ENCODE data around the gene ITGAV. TPM values are rescaled to one million over a fixed set of nuclear protein-coding genes. Genes with fewer than 3 reads are reported as not detected.

ITGAV gene
- total and polyA plus RNA-seq, 4 donors = 27.9 to 146 (median 88.9) TPM

- no peaks in the 10 kb centered on the region for H3K9me3 ChIP-seq (ENCODE audit: control insufficient read depth, low read length)
- intact Hi-C loops (cut with DNase I) = no loop called here
- DNase-seq (no peak), ATAC-seq (ENCODE audit: low FRiP score) (no peak)
- H3K27me3 ChIP-seq (ENCODE audit: control insufficient read depth in 1 of 2, insufficient read depth in 2 of 2, low read length in 1 of 2) = no peaks in the 10 kb centered on the region
- no peak overlapping the region for H3K27ac ChIP-seq (ENCODE audit: low read depth in 1 of 2, low read length in 2 of 2)
- no peaks in the 10 kb centered on the region for H3K4me1 ChIP-seq (ENCODE audit: control insufficient read depth in 1 of 2, insufficient read depth in 2 of 2, low read length in 2 of 2)
- H3K4me3 ChIP-seq (ENCODE audit: low read length in 2 of 2) = no peak overlapping the region
- H3K36me3 ChIP-seq (ENCODE audit: control insufficient read depth in 1 of 2, insufficient read depth in 2 of 2, low read length in 1 of 2) = no peaks in the 10 kb centered on the region
- WGBS, 2 donors = 93 to 96% methylated on average over 1 of the region's 1 CpG
These were observed 5.8 kb upstream of the ITGAV start for GRCh38 chr2:186584053-186584452.

GRCh38 chr2:186588421-186588820, 1.4 kb upstream of the ITGAV start:
- H3K4me3 ChIP-seq (ENCODE audit: low read length in 2 of 2) = no peak overlapping the region
- 94 to 97% methylated on average over 9 of the region's 9 CpGs for WGBS, 2 donors
- intact Hi-C loops (cut with DNase I) = no loop called here

DNA sequence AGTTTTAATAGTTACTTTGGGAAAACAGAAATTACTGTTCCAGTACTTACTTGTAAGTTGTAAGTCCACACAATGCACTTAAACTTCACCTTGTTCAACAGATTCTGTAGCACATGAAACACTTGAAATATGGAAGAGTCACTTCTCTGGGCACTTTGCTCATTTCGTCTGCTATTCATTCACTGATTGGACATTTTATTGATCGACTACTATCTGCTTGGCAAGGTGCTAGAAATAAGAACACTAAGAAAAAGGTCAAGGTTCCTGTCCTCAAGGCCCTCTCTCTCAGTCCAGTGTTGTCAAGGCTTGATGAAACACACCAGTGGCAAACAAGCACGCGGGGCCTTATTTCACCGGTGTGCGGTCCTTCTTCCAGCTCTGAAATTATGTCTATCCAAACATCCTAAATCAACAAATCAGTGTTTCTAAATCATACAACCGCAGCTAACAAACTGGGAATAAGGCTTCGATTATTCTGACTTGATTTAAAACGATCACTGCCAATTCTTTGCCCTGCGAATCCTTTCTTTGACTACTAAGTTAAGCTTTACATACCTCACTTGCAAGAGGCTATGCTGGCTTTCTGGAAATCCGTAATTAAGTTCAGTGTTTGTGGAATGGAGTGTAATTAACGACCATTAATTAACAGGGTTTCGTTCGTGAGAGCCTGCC, 780 bp upstream of the ITGAV start:
- Histone ChIP-seq H3K27me3 (ENCODE audit: control insufficient read depth in 1 of 2, insufficient read depth in 2 of 2, low read length in 1 of 2) (no peaks in the 10 kb centered on the region), H3K36me3 (ENCODE audit: control insufficient read depth in 1 of 2, insufficient read depth in 2 of 2, low read length in 1 of 2) (no peaks in the 10 kb centered on the region), H3K4me3 (ENCODE audit: low read length in 2 of 2) (peak overlapping the region; percentile 60 to 78), H3K27ac (ENCODE audit: low read depth in 1 of 2, low read length in 2 of 2) (peak overlapping the region; percentile 62 to 88), H3K4me1 (ENCODE audit: control insufficient read depth in 1 of 2, insufficient read depth in 2 of 2, low read length in 2 of 2) (no peaks in the 10 kb centered on the region), H3K9me3 (ENCODE audit: control insufficient read depth, low read length) (no peaks in the 10 kb centered on the region)
- WGBS, 2 donors = 9 to 11% methylated on average over 14 of the region's 14 CpGs
- intact Hi-C loops (cut with DNase I) = no loop called here
- ATAC-seq (ENCODE audit: low FRiP score) = no peak
- no peak for DNase-seq

More at GRCh38 chr2:186588421-186588820, 1.4 kb upstream of the ITGAV start:
- Histone ChIP-seq H3K36me3 (ENCODE audit: control insufficient read depth in 1 of 2, insufficient read depth in 2 of 2, low read length in 1 of 2) (no peaks in the 10 kb centered on the region), H3K27me3 (ENCODE audit: control insufficient read depth in 1 of 2, insufficient read depth in 2 of 2, low read length in 1 of 2) (no peaks in the 10 kb centered on the region), H3K27ac (ENCODE audit: low read depth in 1 of 2, low read length in 2 of 2) (no peak overlapping the region), H3K4me1 (ENCODE audit: control insufficient read depth in 1 of 2, insufficient read depth in 2 of 2, low read length in 2 of 2) (no peaks in the 10 kb centered on the region), H3K9me3 (ENCODE audit: control insufficient read depth, low read length) (no peaks in the 10 kb centered on the region)
- DNase-seq = no peak
- no peak for ATAC-seq (ENCODE audit: low FRiP score)

GRCh38 chr2:186590350-186590758, 498 bp downstream of the ITGAV start:
- Histone ChIP-seq H3K4me3 (ENCODE audit: low read length in 2 of 2) (peak overlapping the region; percentile 60 to 78), H3K27ac (ENCODE audit: low read depth in 1 of 2, low read length in 2 of 2) (peak overlapping the region; percentile 62 to 88), H3K9me3 (ENCODE audit: control insufficient read depth, low read length) (no peaks in the 10 kb centered on the region), H3K4me1 (ENCODE audit: control insufficient read depth in 1 of 2, insufficient read depth in 2 of 2, low read length in 2 of 2) (peaks cover 2% of the 10 kb centered on the region in 2 donors), H3K36me3 (ENCODE audit: control insufficient read depth in 1 of 2, insufficient read depth in 2 of 2, low read length in 1 of 2) (no peaks in the 10 kb centered on the region), H3K27me3 (ENCODE audit: control insufficient read depth in 1 of 2, insufficient read depth in 2 of 2, low read length in 1 of 2) (no peaks in the 10 kb centered on the region)
- no peak for DNase-seq
- WGBS, 2 donors = 0 to 1% methylated on average over 27 to 32 of the region's 32 CpGs
- ATAC-seq (ENCODE audit: low FRiP score) = peak; percentile 58
- intact Hi-C loops (cut with DNase I) = loop anchor here in 1 of 2 donors (10.0 kb wide), 1 partner anchor 54 kb away; no protein-coding TSS in a partner anchor

DNA sequence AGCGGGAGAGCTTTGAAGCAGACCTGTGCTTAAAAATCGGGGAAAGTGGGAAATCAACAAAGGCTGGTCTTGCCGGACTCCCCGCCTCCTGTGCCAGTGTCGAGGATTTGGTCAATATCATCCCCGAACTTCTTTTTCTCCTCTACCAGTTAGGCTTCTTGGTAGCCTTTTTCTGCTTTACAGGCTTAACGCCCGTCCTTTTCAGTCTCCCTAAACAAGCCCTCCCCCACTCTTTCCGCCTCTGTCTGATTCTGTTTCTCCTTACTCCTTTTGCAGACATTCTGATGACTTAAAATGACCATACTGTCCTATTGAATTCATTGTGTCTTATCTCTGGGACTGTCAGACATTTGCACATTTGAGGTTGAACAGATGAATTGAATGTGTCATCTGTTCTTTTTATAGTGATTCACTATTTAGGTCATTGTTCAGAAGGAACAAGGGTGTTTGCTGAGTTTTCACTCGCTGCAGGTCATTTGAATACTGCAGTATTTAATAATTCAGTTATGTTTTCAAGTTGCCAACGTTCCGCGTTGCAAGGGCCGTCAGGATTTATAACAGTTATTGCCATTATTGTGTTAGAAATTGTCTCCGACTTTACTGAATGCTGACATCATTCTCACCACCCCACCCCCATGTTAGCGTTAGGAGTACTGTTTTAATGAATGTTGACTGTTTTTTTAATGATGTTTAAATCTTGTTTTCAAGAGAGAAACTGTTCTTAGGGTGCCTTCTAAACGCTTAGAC, 1.1 kb downstream of the ITGAV start:
- no peaks in the 10 kb centered on the region for H3K36me3 ChIP-seq (ENCODE audit: control insufficient read depth in 1 of 2, insufficient read depth in 2 of 2, low read length in 1 of 2)
- DNase-seq (no peak), ATAC-seq (ENCODE audit: low FRiP score) (no peak)
- no peaks in the 10 kb centered on the region for H3K27me3 ChIP-seq (ENCODE audit: control insufficient read depth in 1 of 2, insufficient read depth in 2 of 2, low read length in 1 of 2)
- H3K4me1 ChIP-seq (ENCODE audit: control insufficient read depth in 1 of 2, insufficient read depth in 2 of 2, low read length in 2 of 2) = peaks cover 2% of the 10 kb centered on the region in 2 donors
- WGBS, 2 donors = 0 to 1% methylated on average over 17 of the region's 17 CpGs
- intact Hi-C loops (cut with DNase I) = loop anchor here in 1 of 2 donors (10.0 kb wide), 1 partner anchor 54 kb away; no protein-coding TSS in a partner anchor
- H3K4me3 ChIP-seq (ENCODE audit: low read length in 2 of 2) = peak overlapping the region; percentile 60 to 78
- H3K9me3 ChIP-seq (ENCODE audit: control insufficient read depth, low read length) = no peaks in the 10 kb centered on the region
- peak overlapping the region; percentile 31 to 88 for H3K27ac ChIP-seq (ENCODE audit: low read depth in 1 of 2, low read length in 2 of 2)

- Histone ChIP-seq H3K4me1 (ENCODE audit: control insufficient read depth in 1 of 2, insufficient read depth in 2 of 2, low read length in 2 of 2) (peaks cover 2% of the 10 kb centered on the region in 2 donors), H3K4me3 (ENCODE audit: low read length in 2 of 2) (peak overlapping the region; percentile 60 to 78), H3K27ac (ENCODE audit: low read depth in 1 of 2, low read length in 2 of 2) (no peak overlapping the region), H3K9me3 (ENCODE audit: control insufficient read depth, low read length) (no peaks in the 10 kb centered on the region), H3K36me3 (ENCODE audit: control insufficient read depth in 1 of 2, insufficient read depth in 2 of 2, low read length in 1 of 2) (no peaks in the 10 kb centered on the region), H3K27me3 (ENCODE audit: control insufficient read depth in 1 of 2, insufficient read depth in 2 of 2, low read length in 1 of 2) (no peaks in the 10 kb centered on the region)
- WGBS, 2 donors = 1 to 6% methylated on average over 3 of the region's 3 CpGs
- no peak for DNase-seq
- intact Hi-C loops (cut with DNase I) = loop anchor here in 1 of 2 donors (10.0 kb wide), 1 partner anchor 53 kb away; no protein-coding TSS in a partner anchor
- no peak for ATAC-seq (ENCODE audit: low FRiP score)
These were observed 1.6 kb downstream of the ITGAV start for GRCh38 chr2:186591506-186591890.

DNA sequence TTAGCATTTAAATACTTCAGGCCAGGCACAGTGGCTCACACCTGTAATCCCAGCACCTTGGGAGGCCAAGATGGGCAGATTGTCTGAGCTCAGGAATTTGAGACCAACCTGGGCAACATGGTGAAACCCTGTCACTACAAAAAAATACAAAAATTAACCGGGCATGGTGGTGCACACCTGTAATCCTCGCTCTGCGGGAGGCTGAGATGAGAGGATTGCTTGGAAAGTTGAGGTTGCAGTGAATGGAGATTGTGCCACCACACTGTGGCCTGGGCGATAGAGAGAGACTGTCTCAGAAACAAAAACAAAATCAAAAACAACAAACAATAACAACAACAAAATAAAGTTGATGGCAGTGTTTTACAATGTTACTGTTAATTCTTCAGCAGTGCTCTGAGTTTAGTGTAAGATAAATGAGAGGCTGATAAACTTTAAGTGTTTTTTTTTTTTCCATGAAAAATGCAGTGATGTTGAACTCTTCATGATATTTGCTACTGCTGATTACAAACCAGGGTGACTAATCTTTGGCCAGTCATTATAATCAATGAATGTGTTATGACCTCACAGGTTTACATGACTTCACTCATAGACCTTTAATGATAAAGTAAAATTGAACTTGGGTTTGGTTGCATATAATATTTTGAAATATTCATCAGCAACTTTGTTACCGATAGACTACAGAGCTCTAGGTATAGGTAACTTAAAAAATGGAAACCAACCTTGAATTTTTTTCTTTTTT, 2.5 kb downstream of the ITGAV start:
- peaks cover 2 to 4% of the 10 kb centered on the region in 2 donors for H3K4me1 ChIP-seq (ENCODE audit: control insufficient read depth in 1 of 2, insufficient read depth in 2 of 2, low read length in 2 of 2)
- H3K4me3 ChIP-seq (ENCODE audit: low read length in 2 of 2) = no peak overlapping the region
- 91 to 96% methylated on average over 5 of the region's 5 CpGs for WGBS, 2 donors
- H3K27me3 ChIP-seq (ENCODE audit: control insufficient read depth in 1 of 2, insufficient read depth in 2 of 2, low read length in 1 of 2) = no peaks in the 10 kb centered on the region
- intact Hi-C loops (cut with DNase I) = loop anchor here in 1 of 2 donors (10.0 kb wide), 1 partner anchor 52 kb away; no protein-coding TSS in a partner anchor
- ATAC-seq (ENCODE audit: low FRiP score) (no peak), DNase-seq (no peak)
- H3K36me3 ChIP-seq (ENCODE audit: control insufficient read depth in 1 of 2, insufficient read depth in 2 of 2, low read length in 1 of 2) = no peaks in the 10 kb centered on the region
- H3K9me3 ChIP-seq (ENCODE audit: control insufficient read depth, low read length) = no peaks in the 10 kb centered on the region
- H3K27ac ChIP-seq (ENCODE audit: low read depth in 1 of 2, low read length in 2 of 2) = no peak overlapping the region

DNA sequence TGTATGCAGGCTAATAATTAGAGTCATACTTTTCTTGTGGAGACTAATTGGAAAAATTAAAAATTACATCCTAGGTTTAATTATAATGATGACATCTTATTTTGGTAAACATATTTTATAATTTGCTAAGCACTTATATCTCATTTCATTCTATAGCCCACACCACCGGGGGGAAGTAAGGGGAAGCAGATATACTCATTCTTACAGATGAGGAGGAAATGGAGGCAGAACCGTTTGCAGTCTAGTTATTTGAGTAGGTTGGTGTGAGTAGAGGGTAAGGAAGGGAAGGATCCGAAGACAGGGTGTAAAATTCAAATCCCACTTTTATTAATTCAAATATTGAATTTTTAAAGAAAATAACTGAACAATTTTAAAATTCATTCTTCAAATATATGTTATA, 3.7 kb downstream of the ITGAV start:
- Histone ChIP-seq H3K4me3 (ENCODE audit: low read length in 2 of 2) (no peak overlapping the region), H3K27ac (ENCODE audit: low read depth in 1 of 2, low read length in 2 of 2) (no peak overlapping the region), H3K4me1 (ENCODE audit: control insufficient read depth in 1 of 2, insufficient read depth in 2 of 2, low read length in 2 of 2) (peaks cover 2 to 4% of the 10 kb centered on the region in 2 donors), H3K9me3 (ENCODE audit: control insufficient read depth, low read length) (no peaks in the 10 kb centered on the region), H3K27me3 (ENCODE audit: control insufficient read depth in 1 of 2, insufficient read depth in 2 of 2, low read length in 1 of 2) (no peaks in the 10 kb centered on the region), H3K36me3 (ENCODE audit: control insufficient read depth in 1 of 2, insufficient read depth in 2 of 2, low read length in 1 of 2) (no peaks in the 10 kb centered on the region)
- WGBS, 2 donors = 90% methylated on average over 3 of the region's 3 CpGs
- DNase-seq (no peak), ATAC-seq (ENCODE audit: low FRiP score) (no peak)
- intact Hi-C loops (cut with DNase I) = loop anchor here in 1 of 2 donors (10.0 kb wide), 1 partner anchor 51 kb away; no protein-coding TSS in a partner anchor

Measured in aorta (tissue), 5 donors.